ENCODE measurements around the gene SLIT3.

- TF ChIP-seq EZH2 (IDR thresholded peaks at IDR 0.05; ENCODE audit: borderline replicate concordance), result no peak
- TF ChIP-seq, protein P1, sequence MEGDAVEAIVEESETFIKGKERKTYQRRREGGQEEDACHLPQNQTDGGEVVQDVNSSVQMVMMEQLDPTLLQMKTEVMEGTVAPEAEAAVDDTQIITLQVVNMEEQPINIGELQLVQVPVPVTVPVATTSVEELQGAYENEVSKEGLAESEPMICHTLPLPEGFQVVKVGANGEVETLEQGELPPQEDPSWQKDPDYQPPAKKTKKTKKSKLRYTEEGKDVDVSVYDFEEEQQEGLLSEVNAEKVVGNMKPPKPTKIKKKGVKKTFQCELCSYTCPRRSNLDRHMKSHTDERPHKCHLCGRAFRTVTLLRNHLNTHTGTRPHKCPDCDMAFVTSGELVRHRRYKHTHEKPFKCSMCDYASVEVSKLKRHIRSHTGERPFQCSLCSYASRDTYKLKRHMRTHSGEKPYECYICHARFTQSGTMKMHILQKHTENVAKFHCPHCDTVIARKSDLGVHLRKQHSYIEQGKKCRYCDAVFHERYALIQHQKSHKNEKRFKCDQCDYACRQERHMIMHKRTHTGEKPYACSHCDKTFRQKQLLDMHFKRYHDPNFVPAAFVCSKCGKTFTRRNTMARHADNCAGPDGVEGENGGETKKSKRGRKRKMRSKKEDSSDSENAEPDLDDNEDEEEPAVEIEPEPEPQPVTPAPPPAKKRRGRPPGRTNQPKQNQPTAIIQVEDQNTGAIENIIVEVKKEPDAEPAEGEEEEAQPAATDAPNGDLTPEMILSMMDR (IDR thresholded peaks at IDR 0.05; ENCODE audit: poor library complexity), result no peak
Observed at GRCh38 chr5:168707716-168708695, 592.9 kb downstream of the SLIT3 start.
